Esophagus muscularis mucosa (tissue), 3 donors: Measurements from ENCODE around the gene AIG1.

Source experiments
- POLR2AphosphoS5 ChIP-seq, 2 donors: sonication (generic); formaldehyde crosslinking; IDR thresholded peaks; one replicate each; pipeline ENCODE4 v1.6.1; 2017; ENCODE audit warnings: antibody characterized with exemption in 2 of 2
- TF ChIP-seq, protein P1 (sequence below), 3 experiments: fragments of 200-600 bp in 2 of 3; fragments of 450-650 bp in 1 of 3; sonication (generic) in 2 of 3; IDR thresholded peaks; one replicate each; pipeline ENCODE4 v1.5.1; 2017 to 2019; ENCODE audit warnings: antibody characterized with exemption in 3 of 3, mild to moderate bottlenecking in 2 of 3, moderate library complexity in 1 of 3

DNA sequence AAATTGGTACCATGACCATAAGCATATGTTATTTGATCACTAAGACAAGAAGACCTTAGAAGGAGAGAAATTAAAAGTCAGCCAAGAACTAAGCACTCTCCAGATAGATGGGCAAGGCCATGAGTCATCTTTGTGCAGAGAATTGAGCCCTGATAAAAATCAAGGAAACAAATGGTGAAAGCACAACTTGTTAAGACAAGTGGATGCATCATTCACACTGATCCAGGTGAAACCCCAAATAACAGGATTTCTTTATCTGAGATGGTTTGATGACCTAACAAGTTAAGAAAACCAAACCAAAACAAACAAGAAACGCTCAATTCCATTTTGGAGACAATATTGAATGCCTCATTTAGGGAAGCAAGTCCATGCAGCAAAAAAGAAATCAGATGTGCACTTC lies 268.2 kb downstream of the AIG1 start:
- TF ChIP-seq POLR2AphosphoS5 (IDR thresholded peaks at IDR 0.05), result no peak
- TF ChIP-seq, protein P1, sequence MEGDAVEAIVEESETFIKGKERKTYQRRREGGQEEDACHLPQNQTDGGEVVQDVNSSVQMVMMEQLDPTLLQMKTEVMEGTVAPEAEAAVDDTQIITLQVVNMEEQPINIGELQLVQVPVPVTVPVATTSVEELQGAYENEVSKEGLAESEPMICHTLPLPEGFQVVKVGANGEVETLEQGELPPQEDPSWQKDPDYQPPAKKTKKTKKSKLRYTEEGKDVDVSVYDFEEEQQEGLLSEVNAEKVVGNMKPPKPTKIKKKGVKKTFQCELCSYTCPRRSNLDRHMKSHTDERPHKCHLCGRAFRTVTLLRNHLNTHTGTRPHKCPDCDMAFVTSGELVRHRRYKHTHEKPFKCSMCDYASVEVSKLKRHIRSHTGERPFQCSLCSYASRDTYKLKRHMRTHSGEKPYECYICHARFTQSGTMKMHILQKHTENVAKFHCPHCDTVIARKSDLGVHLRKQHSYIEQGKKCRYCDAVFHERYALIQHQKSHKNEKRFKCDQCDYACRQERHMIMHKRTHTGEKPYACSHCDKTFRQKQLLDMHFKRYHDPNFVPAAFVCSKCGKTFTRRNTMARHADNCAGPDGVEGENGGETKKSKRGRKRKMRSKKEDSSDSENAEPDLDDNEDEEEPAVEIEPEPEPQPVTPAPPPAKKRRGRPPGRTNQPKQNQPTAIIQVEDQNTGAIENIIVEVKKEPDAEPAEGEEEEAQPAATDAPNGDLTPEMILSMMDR (IDR thresholded peaks at IDR 0.05), result no peak
